Measurements from ENCODE around the gene ID3. TPM values are rescaled to one million over a fixed set of nuclear protein-coding genes. Genes with fewer than 3 reads are reported as not detected.

Gene ID3
- total and polyA plus RNA-seq, 9 of the 15 experiments (the other 6 are each of a cell fraction or from before 2014, with no cell fraction given) = 6.8 to 59.8 (median 23.5) TPM

- no peak for TF ChIP-seq RERE (CRISPR knock-in tag; IDR thresholded peaks at IDR 0.05; ENCODE audit: borderline replicate concordance)
- TF ChIP-seq RNF2 (IDR thresholded peaks at IDR 0.05) = 0 out of 2 replicates have a peak, but pooled peaks have one; percentile 36
- TF ChIP-seq RBM14 (IDR thresholded peaks at IDR 0.05; ENCODE audit: borderline replicate concordance, insufficient read depth, low read depth, low read length) = no peak
- peak; percentile 52; the same call in 1 of the 2 replicates for TF ChIP-seq CGGBP1 (CRISPR knock-in tag; IDR thresholded peaks at IDR 0.05)
- peak; percentile 31; the same call in 1 of the 2 replicates for TF ChIP-seq NFATC3 (IDR thresholded peaks at IDR 0.05)
- TF ChIP-seq KAT7 (CRISPR knock-in tag; IDR thresholded peaks at IDR 0.05; ENCODE audit: borderline replicate concordance) = no peak
- TF ChIP-seq JUND (IDR thresholded peaks at IDR 0.05; ENCODE audit: borderline replicate concordance, low read depth, low read length) = peak; percentile 80
- peak; percentile 82; the same call in 1 of the 3 replicates for TF ChIP-seq JUND (tag; IDR thresholded peaks at IDR 0.05; ENCODE audit: borderline replicate concordance, low read depth, low read length)
- peak; percentile 55; the same call in 1 of the 2 replicates for TF ChIP-seq BMI1 (IDR thresholded peaks at IDR 0.05; ENCODE audit: low read length)
- peak; percentile 35 for TF ChIP-seq NFYB (IDR thresholded peaks at IDR 0.05; ENCODE audit: extremely low read depth, insufficient read length)
- TF ChIP-seq HCFC1 (IDR thresholded peaks at IDR 0.05; ENCODE audit: low read depth, low read length) = peak; percentile 69
- TF ChIP-seq ZBTB33 (CRISPR knock-in tag; IDR thresholded peaks at IDR 0.05) = no peak
- TF ChIP-seq CBX2 (IDR thresholded peaks at IDR 0.05; ENCODE audit: insufficient read depth, low read length, poor library complexity, severe bottlenecking) = no peak
- TF ChIP-seq SMAD1 (IDR thresholded peaks at IDR 0.05; ENCODE audit: low read depth, low read length, partially characterized antibody) = peak; percentile 83
- TF ChIP-seq BHLHE40 (IDR thresholded peaks at IDR 0.05; ENCODE audit: low read length) = peak; percentile 69
- TF ChIP-seq TBP (optimal IDR thresholded peaks at IDR 0.05; ENCODE audit: low read depth, low read length) = peak; percentile 33
- peak; percentile 21; the same call in 1 of the 2 replicates for TF ChIP-seq TOE1 (IDR thresholded peaks at IDR 0.05; ENCODE audit: borderline replicate concordance)
- no peak for TF ChIP-seq TOE1 (CRISPR knock-in tag; IDR thresholded peaks at IDR 0.05; ENCODE audit: borderline replicate concordance, low read depth)
- TF ChIP-seq ZNF24 (IDR thresholded peaks at IDR 0.05) = no peak
- TF ChIP-seq CREB1 (IDR thresholded peaks at IDR 0.05) = peak; percentile 95
- peak; percentile 90 for TF ChIP-seq CREB1 (CRISPR knock-in tag; IDR thresholded peaks at IDR 0.05)
- TF ChIP-seq U2AF1 (optimal IDR thresholded peaks at IDR 0.05; ENCODE audit: low read depth, low read length) = no peak
These were observed 3.0 kb upstream of the ID3 start (continued) for GRCh38 chr1:23562137-23562876.
